Astrocyte of the cerebellum (primary cell): ENCODE results near the gene DEGS1.

ENCODE experiments used
- DNase-seq: peaks from one replicate; pipeline ENCODE4 v3.0.0-alpha.2; 2011; ENCODE audit warnings: low read depth
- H3K4me3 ChIP-seq: 2 replicates; pipeline ENCODE4 v1.5.1; 2011; ENCODE audit warnings: mild to moderate bottlenecking, low read depth, low read length, moderate library complexity
- in situ Hi-C: cut with HindIII; loops from 2 replicates; pipeline ENCODE4 v1.10.0; 2017; ENCODE audit warnings: low sequenced_read_pairs
- TF ChIP-seq, protein P1 (sequence below): IDR thresholded peaks from 2 replicates; pipeline ENCODE4 v1.5.1; 2012; ENCODE audit warnings: low read length, low read depth, moderate library complexity, mild to moderate bottlenecking; ENCODE audit errors: missing control alignments

Gene DEGS1

DNA sequence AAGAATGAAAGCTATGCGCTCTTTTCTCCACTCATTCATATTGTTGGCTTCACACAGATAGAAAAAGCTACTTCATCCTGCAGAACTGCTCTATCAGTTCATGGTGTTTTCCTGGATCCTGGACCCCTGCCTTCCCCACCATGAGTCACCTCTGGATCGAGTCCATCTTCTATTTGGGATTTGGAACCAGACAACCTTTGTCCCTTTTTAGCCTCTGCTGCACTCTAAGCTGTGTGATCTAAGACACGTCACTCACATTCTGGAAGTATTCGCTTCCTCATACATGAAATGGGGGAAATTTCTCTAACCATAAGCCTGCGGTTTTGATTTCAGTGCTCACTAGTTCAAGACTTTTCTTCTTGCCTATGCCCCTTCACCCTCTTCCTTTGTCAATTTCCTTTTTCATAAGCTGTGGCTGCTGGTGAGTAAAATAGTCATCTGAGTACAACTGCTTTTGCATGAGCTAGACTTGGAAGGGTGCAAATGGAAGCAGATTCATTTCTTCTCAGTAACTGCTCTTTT is 14.1 kb upstream of the DEGS1 start:
- no peak overlapping the region for H3K4me3 ChIP-seq
- DNase-seq = peak; percentile 98
- TF ChIP-seq, protein P1, sequence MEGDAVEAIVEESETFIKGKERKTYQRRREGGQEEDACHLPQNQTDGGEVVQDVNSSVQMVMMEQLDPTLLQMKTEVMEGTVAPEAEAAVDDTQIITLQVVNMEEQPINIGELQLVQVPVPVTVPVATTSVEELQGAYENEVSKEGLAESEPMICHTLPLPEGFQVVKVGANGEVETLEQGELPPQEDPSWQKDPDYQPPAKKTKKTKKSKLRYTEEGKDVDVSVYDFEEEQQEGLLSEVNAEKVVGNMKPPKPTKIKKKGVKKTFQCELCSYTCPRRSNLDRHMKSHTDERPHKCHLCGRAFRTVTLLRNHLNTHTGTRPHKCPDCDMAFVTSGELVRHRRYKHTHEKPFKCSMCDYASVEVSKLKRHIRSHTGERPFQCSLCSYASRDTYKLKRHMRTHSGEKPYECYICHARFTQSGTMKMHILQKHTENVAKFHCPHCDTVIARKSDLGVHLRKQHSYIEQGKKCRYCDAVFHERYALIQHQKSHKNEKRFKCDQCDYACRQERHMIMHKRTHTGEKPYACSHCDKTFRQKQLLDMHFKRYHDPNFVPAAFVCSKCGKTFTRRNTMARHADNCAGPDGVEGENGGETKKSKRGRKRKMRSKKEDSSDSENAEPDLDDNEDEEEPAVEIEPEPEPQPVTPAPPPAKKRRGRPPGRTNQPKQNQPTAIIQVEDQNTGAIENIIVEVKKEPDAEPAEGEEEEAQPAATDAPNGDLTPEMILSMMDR = no peak
- in situ Hi-C loops = no loop called here

DNA sequence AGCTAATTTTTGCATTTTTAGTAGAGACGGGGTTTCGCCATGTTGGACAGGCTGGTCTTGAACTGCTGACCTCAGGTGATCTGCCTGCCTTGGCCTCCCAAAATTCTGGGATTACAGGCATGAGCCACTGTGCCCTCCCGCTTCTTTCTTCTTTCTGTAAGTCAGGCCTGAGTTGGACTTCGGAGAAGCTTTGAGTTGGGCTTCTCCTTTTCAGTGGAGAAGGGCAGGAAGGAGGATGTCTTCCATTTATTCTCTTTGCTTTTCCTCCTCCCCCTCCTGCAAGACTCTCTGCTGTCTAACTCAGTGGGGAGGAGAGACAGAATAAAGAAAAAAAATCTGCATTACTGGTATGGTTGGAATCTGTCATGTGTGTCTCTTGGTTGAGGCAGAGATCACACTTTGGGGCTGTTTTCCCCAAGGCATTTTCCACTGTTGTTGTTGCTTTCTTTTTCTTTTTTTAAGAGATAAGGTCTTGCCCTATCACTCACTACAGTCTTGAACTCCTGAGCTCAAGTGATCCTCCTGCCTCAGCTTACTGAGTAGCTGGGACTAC is 13.2 kb upstream of the DEGS1 start:
- DNase-seq = no peak
- TF ChIP-seq, protein P1 = no peak
- H3K4me3 ChIP-seq = no peak overlapping the region
- in situ Hi-C loops = no loop called here

DNA sequence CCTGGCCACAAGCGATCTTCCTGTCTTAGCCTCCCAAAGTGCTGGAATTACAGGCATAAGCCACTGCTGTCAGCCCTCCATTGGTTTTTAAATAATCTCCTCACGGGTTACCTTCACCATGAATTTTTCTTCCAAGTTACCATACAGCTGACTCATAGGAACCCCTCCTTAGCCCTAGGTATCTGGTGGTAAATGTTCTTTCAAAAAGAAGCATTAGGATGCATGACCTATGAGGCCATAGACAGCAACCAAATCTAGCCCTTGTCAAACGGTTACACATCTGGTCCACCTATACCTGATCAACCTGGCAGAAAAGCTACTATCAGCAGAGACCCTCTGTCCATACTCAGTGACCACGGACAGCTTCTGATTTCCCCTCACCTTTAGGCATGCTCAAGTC is 12.7 kb upstream of the DEGS1 start:
- in situ Hi-C loops = no loop called here
- TF ChIP-seq, protein P1 = no peak
- no peak overlapping the region for H3K4me3 ChIP-seq
- no peak for DNase-seq

DNA sequence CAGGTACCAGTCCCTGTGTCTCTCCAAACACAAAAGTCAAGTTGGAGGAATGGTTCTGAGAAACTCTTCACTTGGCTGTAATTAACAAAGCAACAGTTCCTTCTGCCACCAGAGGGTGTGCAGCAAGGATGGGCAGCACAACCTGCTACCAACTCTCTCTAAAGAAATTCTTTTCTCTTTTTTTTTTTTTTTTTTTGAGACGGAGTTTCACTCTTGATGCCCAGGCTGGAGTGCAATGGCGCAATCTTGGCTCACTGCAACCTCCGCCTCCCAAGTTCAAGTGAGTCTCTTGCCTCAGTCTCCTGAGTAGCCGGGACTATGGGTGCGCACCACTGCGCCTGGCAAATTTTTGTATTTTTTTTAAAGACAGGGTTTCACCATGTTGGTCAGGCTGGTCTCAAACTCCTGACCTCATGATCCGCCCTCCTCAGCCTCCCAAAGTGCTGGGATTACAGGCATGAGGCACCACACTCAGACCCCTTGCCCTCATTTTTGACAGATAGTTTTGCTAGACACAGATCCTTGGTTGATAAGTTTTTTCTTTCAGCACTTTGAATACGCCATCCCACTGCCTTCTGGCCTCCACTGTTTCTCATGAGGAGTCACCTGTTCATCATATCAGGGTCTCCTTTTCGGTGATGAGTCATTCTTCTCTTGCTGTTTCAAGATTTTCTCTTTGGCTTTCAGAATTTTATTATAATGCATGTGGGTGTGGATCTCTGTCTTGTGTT is 12.1 kb upstream of the DEGS1 start:
- DNase-seq = no peak
- in situ Hi-C loops = no loop called here
- TF ChIP-seq, protein P1 = peak; percentile 52
- H3K4me3 ChIP-seq = no peak overlapping the region

DNA sequence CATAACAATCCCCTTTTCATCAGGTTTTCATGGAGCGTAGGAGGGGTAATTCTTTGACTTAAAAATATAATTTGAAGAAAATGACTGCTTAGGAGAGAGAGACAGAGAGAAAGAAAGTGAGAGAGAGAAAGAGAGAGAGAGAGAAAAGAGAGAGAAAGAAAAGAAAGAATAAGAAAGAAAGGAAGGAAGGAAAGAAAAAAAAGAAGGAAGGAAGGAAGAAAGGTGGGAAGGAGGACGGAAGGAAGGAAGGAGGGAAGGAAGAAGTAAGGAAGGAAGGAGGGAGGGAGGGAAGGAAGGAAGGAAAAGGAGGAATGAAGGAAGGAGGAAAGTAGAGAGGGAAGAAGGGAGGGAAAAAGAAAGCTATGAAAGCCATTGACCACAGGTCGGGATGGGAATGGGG is 10.8 kb upstream of the DEGS1 start:
- no peak overlapping the region for H3K4me3 ChIP-seq
- no peak for DNase-seq
- in situ Hi-C loops = no loop called here
- TF ChIP-seq, protein P1 = no peak

DNA sequence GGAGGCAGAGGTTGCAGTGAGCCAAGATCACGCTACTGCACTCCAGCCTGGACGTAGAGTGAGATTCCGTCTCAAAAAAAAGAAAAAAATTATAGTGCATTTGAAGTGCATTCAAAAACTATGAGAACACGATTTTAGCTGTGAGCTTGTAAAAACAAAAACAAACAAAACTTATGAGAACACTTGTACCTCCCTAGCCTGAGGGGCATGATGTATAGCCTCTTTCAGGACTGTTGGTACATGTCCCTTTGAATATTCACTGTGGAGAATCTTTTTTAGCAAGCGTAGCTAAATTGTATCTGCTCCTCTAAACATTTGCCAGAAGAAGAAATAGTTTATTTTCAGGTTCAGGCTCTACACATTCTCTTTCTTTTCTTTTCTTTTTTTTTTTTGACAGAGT is 9.5 kb upstream of the DEGS1 start:
- TF ChIP-seq, protein P1 = no peak
- no peak overlapping the region for H3K4me3 ChIP-seq
- in situ Hi-C loops = no loop called here
- no peak for DNase-seq
